ENCODE data around the gene CACNA1A.

The CACNA1A gene

GRCh38 chr19:13290741-13291140 lies 215.5 kb downstream of the CACNA1A start:
- Histone ChIP-seq H2AFZ (ENCODE audit: low read depth, low read length, severe bottlenecking) (no peak overlapping the region), H3K79me2 (ENCODE audit: insufficient read depth, low read length) (no peaks in the 10 kb centered on the region), H3K27ac (ENCODE audit: low read depth, low read length) (no peak overlapping the region), H3K9me2 (replicated peaks; ENCODE audit: insufficient read depth, low read length) (no peaks in the 10 kb centered on the region), H3K4me2 (ENCODE audit: low read depth, low read length, poor library complexity, severe bottlenecking) (no peak overlapping the region), H3K9me3 (ENCODE audit: insufficient read depth, low read length) (no peaks in the 10 kb centered on the region), H3K36me3 (ENCODE audit: low read length) (no peaks in the 10 kb centered on the region), H3K9ac (ENCODE audit: low read length) (no peak overlapping the region), H3K27me3 (ENCODE audit: low read length) (no peaks in the 10 kb centered on the region), H3F3A (ENCODE audit: insufficient read depth) (no peaks in the 10 kb centered on the region), H3K4me3 (ENCODE audit: insufficient read depth, low read length, poor library complexity, severe bottlenecking) (no peak overlapping the region), H4K20me1 (ENCODE audit: low read depth, low read length) (no peaks in the 10 kb centered on the region)
- TF ChIP-seq CTCF (IDR thresholded peaks at IDR 0.05; ENCODE audit: insufficient read depth, low read length, poor library complexity, severe bottlenecking), result no peak
- TF ChIP-seq EZH2phosphoT487 (conservative IDR thresholded peaks at IDR 0.05; ENCODE audit: low read length), result no peak

DNA sequence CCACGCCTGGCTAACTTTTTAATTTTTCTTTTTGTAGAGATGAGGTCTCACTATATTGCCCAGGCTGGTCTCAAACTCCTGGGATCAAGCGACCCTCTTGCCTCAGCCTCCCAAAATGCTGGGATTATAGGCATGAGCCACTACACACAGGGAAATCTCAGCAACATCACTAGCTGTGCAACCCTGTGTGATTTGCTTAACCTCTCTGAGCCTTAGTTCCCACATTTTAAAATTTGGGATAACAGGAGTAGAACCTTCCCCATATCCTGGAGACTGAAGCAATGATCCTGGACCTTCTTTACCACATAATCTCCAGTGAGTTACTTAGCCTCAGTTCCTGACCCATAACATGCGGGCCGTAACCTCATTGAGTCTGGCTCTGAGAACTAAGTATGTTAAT lies 217.0 kb downstream of the CACNA1A start:
- Histone ChIP-seq H3F3A (ENCODE audit: insufficient read depth) (no peaks in the 10 kb centered on the region), H4K20me1 (ENCODE audit: low read depth, low read length) (no peaks in the 10 kb centered on the region), H3K27ac (ENCODE audit: low read depth, low read length) (no peak overlapping the region), H3K4me2 (ENCODE audit: low read depth, low read length, poor library complexity, severe bottlenecking) (no peak overlapping the region), H3K9me2 (replicated peaks; ENCODE audit: insufficient read depth, low read length) (no peaks in the 10 kb centered on the region), H3K27me3 (ENCODE audit: low read length) (no peaks in the 10 kb centered on the region), H3K79me2 (ENCODE audit: insufficient read depth, low read length) (no peaks in the 10 kb centered on the region), H2AFZ (ENCODE audit: low read depth, low read length, severe bottlenecking) (no peak overlapping the region), H3K36me3 (ENCODE audit: low read length) (no peaks in the 10 kb centered on the region), H3K4me3 (ENCODE audit: insufficient read depth, low read length, poor library complexity, severe bottlenecking) (no peak overlapping the region), H3K9me3 (ENCODE audit: insufficient read depth, low read length) (no peaks in the 10 kb centered on the region), H3K9ac (ENCODE audit: low read length) (no peak overlapping the region)
- TF ChIP-seq EZH2phosphoT487 (conservative IDR thresholded peaks at IDR 0.05; ENCODE audit: low read length) (no peak), CTCF (IDR thresholded peaks at IDR 0.05; ENCODE audit: insufficient read depth, low read length, poor library complexity, severe bottlenecking) (no peak)

DNA sequence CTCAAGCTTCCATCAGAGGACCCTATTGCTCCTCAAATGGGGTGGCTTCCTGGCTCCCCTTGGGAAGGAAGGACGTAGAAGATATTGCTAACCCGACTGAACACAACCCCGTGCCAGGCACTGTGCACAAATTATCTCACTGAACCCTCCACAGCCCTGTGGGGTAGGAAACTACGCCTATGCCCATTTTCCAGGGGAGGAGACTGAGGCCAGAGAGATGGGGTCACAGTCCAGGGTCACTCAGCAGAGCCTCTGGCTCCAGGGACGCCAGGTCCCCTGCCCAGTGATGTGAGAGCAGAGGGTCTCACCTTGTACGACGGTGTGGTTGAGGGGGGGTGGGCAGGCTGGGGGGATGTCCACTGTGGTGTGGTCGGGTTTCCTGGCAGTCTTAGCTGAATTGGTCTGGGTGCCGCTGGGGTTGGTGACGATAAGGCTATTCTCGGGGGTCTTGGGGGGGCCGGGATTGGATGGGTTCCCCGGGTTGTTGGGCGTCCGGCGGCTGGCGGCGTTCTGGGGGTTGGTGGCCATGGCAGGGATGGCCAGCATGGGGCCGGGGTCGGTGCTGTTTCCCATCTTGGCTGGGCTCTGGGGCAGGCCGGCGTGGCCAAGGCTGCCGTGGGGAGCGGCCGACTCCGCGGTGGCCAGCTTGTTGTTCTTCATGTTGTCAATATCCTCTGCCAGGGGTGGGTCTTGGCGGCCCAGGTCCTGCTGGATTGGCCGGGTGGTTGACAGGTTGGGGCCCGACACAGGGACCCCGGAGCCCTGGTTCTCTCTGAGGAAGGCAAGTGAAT lies 219.9 kb downstream of the CACNA1A start:
- Histone ChIP-seq H2AFZ (ENCODE audit: low read depth, low read length, severe bottlenecking) (no peak overlapping the region), H3K9me3 (ENCODE audit: insufficient read depth, low read length) (no peaks in the 10 kb centered on the region), H3K4me2 (ENCODE audit: low read depth, low read length, poor library complexity, severe bottlenecking) (no peak overlapping the region), H3K9me2 (replicated peaks; ENCODE audit: insufficient read depth, low read length) (no peaks in the 10 kb centered on the region), H3F3A (ENCODE audit: insufficient read depth) (no peaks in the 10 kb centered on the region), H3K27ac (ENCODE audit: low read depth, low read length) (no peak overlapping the region), H3K36me3 (ENCODE audit: low read length) (no peaks in the 10 kb centered on the region), H3K9ac (ENCODE audit: low read length) (no peak overlapping the region), H3K4me3 (ENCODE audit: insufficient read depth, low read length, poor library complexity, severe bottlenecking) (no peak overlapping the region), H4K20me1 (ENCODE audit: low read depth, low read length) (no peaks in the 10 kb centered on the region), H3K79me2 (ENCODE audit: insufficient read depth, low read length) (no peaks in the 10 kb centered on the region), H3K27me3 (ENCODE audit: low read length) (no peaks in the 10 kb centered on the region)
- TF ChIP-seq EZH2phosphoT487 (conservative IDR thresholded peaks at IDR 0.05; ENCODE audit: low read length), result no peak
- no peak for TF ChIP-seq CTCF (IDR thresholded peaks at IDR 0.05; ENCODE audit: insufficient read depth, low read length, poor library complexity, severe bottlenecking)

Data from SU-DHL-6 (cell line).